ENCODE measurements around the gene HNRNPD.
"Not testable (repeated sequence)": the region's sequence is repeated elsewhere in the genome, so short reads cannot be mapped to it uniquely, and the experiment has no call there.

HNRNPD gene

GRCh38 chr4:82373816-82374625 lies at the start of gene HNRNPD:
Gene HNRNPD, minus strand, starts transcription at chr4:82373991. Its CDS starts 313 bp downstream, at chr4:82373678.
- no peak for TF ChIP-seq ZFX (IDR thresholded peaks at IDR 0.05; ENCODE audit: borderline replicate concordance)
- TF ChIP-seq, protein P1, sequence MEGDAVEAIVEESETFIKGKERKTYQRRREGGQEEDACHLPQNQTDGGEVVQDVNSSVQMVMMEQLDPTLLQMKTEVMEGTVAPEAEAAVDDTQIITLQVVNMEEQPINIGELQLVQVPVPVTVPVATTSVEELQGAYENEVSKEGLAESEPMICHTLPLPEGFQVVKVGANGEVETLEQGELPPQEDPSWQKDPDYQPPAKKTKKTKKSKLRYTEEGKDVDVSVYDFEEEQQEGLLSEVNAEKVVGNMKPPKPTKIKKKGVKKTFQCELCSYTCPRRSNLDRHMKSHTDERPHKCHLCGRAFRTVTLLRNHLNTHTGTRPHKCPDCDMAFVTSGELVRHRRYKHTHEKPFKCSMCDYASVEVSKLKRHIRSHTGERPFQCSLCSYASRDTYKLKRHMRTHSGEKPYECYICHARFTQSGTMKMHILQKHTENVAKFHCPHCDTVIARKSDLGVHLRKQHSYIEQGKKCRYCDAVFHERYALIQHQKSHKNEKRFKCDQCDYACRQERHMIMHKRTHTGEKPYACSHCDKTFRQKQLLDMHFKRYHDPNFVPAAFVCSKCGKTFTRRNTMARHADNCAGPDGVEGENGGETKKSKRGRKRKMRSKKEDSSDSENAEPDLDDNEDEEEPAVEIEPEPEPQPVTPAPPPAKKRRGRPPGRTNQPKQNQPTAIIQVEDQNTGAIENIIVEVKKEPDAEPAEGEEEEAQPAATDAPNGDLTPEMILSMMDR (IDR thresholded peaks at IDR 0.05), result no peak
- peak within 1 kb of the TSS; percentile 98 for H3K27ac ChIP-seq

- no peak for TF ChIP-seq ZFX (IDR thresholded peaks at IDR 0.05; ENCODE audit: borderline replicate concordance)
- TF ChIP-seq, protein P1 (IDR thresholded peaks at IDR 0.05), result no peak
- H3K27ac ChIP-seq, result no peak overlapping the region
These were observed 48.8 kb upstream of the HNRNPD start for GRCh38 chr4:82422616-82423015.

DNA sequence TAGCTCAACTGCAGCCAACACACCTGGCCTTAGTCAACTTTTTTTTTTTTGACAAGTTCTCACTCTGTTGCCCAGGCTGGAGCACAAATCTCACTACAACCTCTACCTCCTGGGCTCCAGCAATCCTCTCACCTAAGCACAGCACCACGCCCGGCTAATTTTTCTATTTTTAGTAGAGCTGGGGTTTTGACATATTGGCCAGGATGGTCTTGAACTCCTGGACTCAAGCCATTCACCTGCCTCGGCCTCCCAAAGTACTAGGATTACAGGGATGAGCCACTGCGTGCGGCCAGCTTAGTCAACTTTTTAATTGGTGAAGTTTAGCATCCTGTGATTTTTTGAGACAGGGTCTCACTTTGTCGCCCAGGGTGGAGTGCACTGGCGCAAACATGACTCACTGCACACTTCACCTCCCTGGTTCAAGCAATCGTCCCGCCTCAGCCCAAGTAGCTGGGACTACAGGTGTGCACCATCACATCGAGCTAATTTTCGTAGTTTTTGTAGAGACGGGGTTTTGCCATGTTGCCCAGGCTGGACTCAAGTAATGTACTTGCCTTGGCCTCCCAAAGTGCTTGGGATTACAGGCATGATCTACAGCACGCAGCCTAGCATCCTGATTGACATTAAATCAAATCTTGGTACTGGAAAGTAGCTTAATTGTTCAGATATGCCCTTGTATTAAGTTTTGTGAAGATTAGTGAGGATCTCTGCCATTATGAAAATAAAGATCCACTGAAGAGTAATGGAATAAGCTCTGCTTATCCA lies 48.2 kb upstream of the HNRNPD start:
- TF ChIP-seq ZFX (IDR thresholded peaks at IDR 0.05; ENCODE audit: borderline replicate concordance), result no peak
- TF ChIP-seq, protein P1 (IDR thresholded peaks at IDR 0.05), result no peak
- H3K27ac ChIP-seq, result no peak overlapping the region

- TF ChIP-seq, protein P1 (IDR thresholded peaks at IDR 0.05), result no peak
- TF ChIP-seq ZFX (IDR thresholded peaks at IDR 0.05; ENCODE audit: borderline replicate concordance), result no peak
- no peak overlapping the region for H3K27ac ChIP-seq
These were observed 45.7 kb upstream of the HNRNPD start for GRCh38 chr4:82419451-82419850.

GRCh38 chr4:82415922-82416365 lies 42.2 kb upstream of the HNRNPD start:
- H3K27ac ChIP-seq, result no peak overlapping the region
- TF ChIP-seq, protein P1 (IDR thresholded peaks at IDR 0.05), result no peak
- TF ChIP-seq ZFX (IDR thresholded peaks at IDR 0.05; ENCODE audit: borderline replicate concordance), result no peak

- H3K27ac ChIP-seq, result not testable (repeated sequence)
These were observed 41.3 kb upstream of the HNRNPD start for GRCh38 chr4:82415061-82415460.

DNA sequence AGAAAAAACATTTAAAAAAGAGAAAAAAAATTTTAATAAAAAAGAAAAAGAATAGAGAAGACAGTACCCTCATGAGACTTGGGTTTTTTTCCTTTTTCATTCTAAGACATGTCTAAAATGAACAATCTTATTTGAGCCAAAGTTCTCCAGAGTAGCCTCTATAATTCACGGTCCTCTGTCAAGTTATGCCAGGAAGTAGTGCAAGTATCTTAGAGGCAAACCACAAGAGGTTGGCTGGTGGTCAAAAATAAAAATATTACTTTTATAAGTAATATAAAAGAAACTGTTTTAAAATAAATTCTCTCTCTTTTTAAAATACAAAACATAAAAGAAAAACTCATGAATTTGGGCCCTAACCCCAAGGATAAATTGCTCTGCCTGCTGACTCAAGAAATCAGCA lies 29.9 kb upstream of the HNRNPD start:
- H3K27ac ChIP-seq, result no peak overlapping the region
- TF ChIP-seq ZFX (IDR thresholded peaks at IDR 0.05; ENCODE audit: borderline replicate concordance), result no peak
- TF ChIP-seq, protein P1 (IDR thresholded peaks at IDR 0.05), result no peak
